GM12875 (cell line): Measurements from ENCODE around the gene F7.

Experiments
- H3K4me3 ChIP-seq: one replicate; pipeline ENCODE4 v1.5.1; 2011; ENCODE audit warnings: low read depth, low read length, control low read depth
- CTCF ChIP-seq: IDR thresholded peaks from 2 replicates; pipeline ENCODE4 v1.5.1; 2011; ENCODE audit warnings: low read depth, mild to moderate bottlenecking, control low read depth, inconsistent platforms, low read length, moderate library complexity, borderline replicate concordance; ENCODE audit not compliant: insufficient read depth

F7 gene

GRCh38 chr13:113083022-113083373 lies 22.6 kb upstream of the F7 start:
- no peak for TF ChIP-seq CTCF
- no peak overlapping the region for H3K4me3 ChIP-seq

- no peak overlapping the region for H3K4me3 ChIP-seq
- no peak for TF ChIP-seq CTCF
These were observed 22.1 kb upstream of the F7 start for GRCh38 chr13:113083402-113084061.

- TF ChIP-seq CTCF, result no peak
- H3K4me3 ChIP-seq, result no peak overlapping the region
These were observed 21.3 kb upstream of the F7 start for GRCh38 chr13:113084094-113084942.

GRCh38 chr13:113084943-113085540 lies 20.5 kb upstream of the F7 start:
- no peak overlapping the region for H3K4me3 ChIP-seq
- TF ChIP-seq CTCF, result no peak

- TF ChIP-seq CTCF, result no peak
- no peak overlapping the region for H3K4me3 ChIP-seq
These were observed 19.4 kb upstream of the F7 start for GRCh38 chr13:113086031-113086750.

- TF ChIP-seq CTCF, result no peak
These were observed 18.3 kb upstream of the F7 start for GRCh38 chr13:113086991-113087922.

More at GRCh38 chr13:113086991-113087922, 18.3 kb upstream of the F7 start:
- H3K4me3 ChIP-seq, result no peak overlapping the region
